Keratinocyte (primary cell): Measurements from ENCODE around the gene TFDP1. TPM values are rescaled to one million over a fixed set of nuclear protein-coding genes. Genes with fewer than 3 reads are reported as not detected.

ENCODE experiments used
- DNase-seq: peaks from one replicate; pipeline ENCODE4 v3.0.0-alpha.2; 2011; ENCODE audit warnings: low read depth, missing footprints, low spot score
- FAIRE-seq: peaks from 2 replicates; lab custom pipeline; 2011; peaks lifted over from hg19 to GRCh38; lab: Jason Lieb, UNC
- H2AFZ ChIP-seq: 2 replicates; pipeline ENCODE4 v1.6.0; 2012; ENCODE audit warnings: low read length, control low read depth, inconsistent platforms; ENCODE audit not compliant: control insufficient read depth
- H3K27ac ChIP-seq: 2 replicates; pipeline ENCODE4 v1.5.1; 2011; ENCODE audit warnings: low read length; ENCODE audit not compliant: control insufficient read depth, insufficient read depth
- H3K27me3 ChIP-seq: 3 replicates; pipeline ENCODE4 v1.6.0; 2011; ENCODE audit warnings: low read length; ENCODE audit not compliant: control insufficient read depth, insufficient read depth; ENCODE audit errors: extremely low read depth
- H3K36me3 ChIP-seq, 2 experiments: 2 replicates in 1 of 2; 3 replicates in 1 of 2; pipeline ENCODE4 v1.5.1; 2011; ENCODE audit warnings: low read length in 2 of 2, mild to moderate bottlenecking in 1 of 2; ENCODE audit not compliant: control insufficient read depth in 2 of 2, insufficient read depth in 2 of 2; ENCODE audit errors: extremely low read depth in 1 of 2
- H3K4me1 ChIP-seq: 3 replicates; pipeline ENCODE4 v1.5.1; 2011; ENCODE audit warnings: low read length; ENCODE audit not compliant: control insufficient read depth, insufficient read depth; ENCODE audit errors: extremely low read depth
- H3K4me2 ChIP-seq: 3 replicates; pipeline ENCODE4 v1.6.0; 2011; ENCODE audit warnings: low read depth, low read length; ENCODE audit not compliant: control insufficient read depth, insufficient read depth; ENCODE audit errors: extremely low read depth
- H3K4me3 ChIP-seq, 3 experiments: fragments of 200-600 bp in 1 of 3; sonication (generic) in 1 of 3; 2 replicates in 2 of 3; 3 replicates in 1 of 3; pipeline ENCODE4 v1.5.1; 2011 to 2016; ENCODE audit warnings: low read length in 3 of 3, mild to moderate bottlenecking in 3 of 3, control low read depth in 2 of 3, inconsistent platforms in 1 of 3, low read depth in 1 of 3, mixed read lengths in 1 of 3, mixed run types in 1 of 3, moderate library complexity in 1 of 3; ENCODE audit not compliant: control insufficient read depth in 2 of 3, insufficient read depth in 2 of 3; ENCODE audit errors: extremely low read depth in 1 of 3
- H3K79me2 ChIP-seq: 2 replicates; pipeline ENCODE4 v1.6.0; 2012; ENCODE audit warnings: low read length; ENCODE audit not compliant: control insufficient read depth, insufficient read depth
- H3K9ac ChIP-seq: 3 replicates; pipeline ENCODE4 v1.6.0; 2011; ENCODE audit warnings: low read length; ENCODE audit not compliant: control insufficient read depth, insufficient read depth; ENCODE audit errors: extremely low read depth
- H3K9me1 ChIP-seq: 3 replicates; pipeline ENCODE4 v1.6.0; 2011; ENCODE audit warnings: low read length; ENCODE audit not compliant: control insufficient read depth, insufficient read depth; ENCODE audit errors: extremely low read depth
- H3K9me3 ChIP-seq: 2 replicates; pipeline ENCODE4 v1.5.1; 2012; ENCODE audit warnings: low read depth, low read length; ENCODE audit not compliant: control insufficient read depth
- H4K20me1 ChIP-seq: 3 replicates; pipeline ENCODE4 v1.6.0; 2011; ENCODE audit warnings: low read length; ENCODE audit not compliant: control insufficient read depth, insufficient read depth; ENCODE audit errors: extremely low read depth
- CTCF ChIP-seq, 3 experiments: IDR thresholded peaks in 1 of 3; conservative IDR thresholded peaks in 1 of 3; optimal IDR thresholded peaks in 1 of 3; 2 replicates in 2 of 3; 3 replicates in 1 of 3; pipeline versions ENCODE3 to v1.5.1; 2011; ENCODE audit warnings: low read length in 3 of 3, mild to moderate bottlenecking in 3 of 3, moderate library complexity in 2 of 3, control low read depth in 1 of 3, inconsistent platforms in 1 of 3; ENCODE audit not compliant: insufficient read depth in 2 of 3; ENCODE audit errors: extremely low read depth in 1 of 3
- EZH2 ChIP-seq: IDR thresholded peaks from one replicate; pipeline ENCODE4 v1.6.1; 2012; ENCODE audit warnings: inconsistent platforms, mild to moderate bottlenecking, low read length, moderate library complexity
- dilution Hi-C: fragments of 300-500 bp; cut with MboI; formaldehyde crosslinking; loops from one replicate; pipeline ENCODE4 v1.7.0; 2020; ENCODE audit warnings: low sequenced_read_pairs; ENCODE audit not compliant: extremely low pct_ligation_motif_present
- polyA plus RNA-seq, 5 experiments: library from polyadenylated mRNA; depleted of rRNA in 3 of 5; stranded (reverse) in 3 of 5; stranded (forward) in 1 of 5; unstranded in 1 of 5; fragments of >200 nt; gene quantifications; 1 replicate in 1 of 5; 2 replicates in 3 of 5; 3 replicates in 1 of 5; pipeline versions ENCODE4 v1.2.1 to v1.2.3, GENCODE V29; 2011 to 2012; ENCODE audit warnings: missing spikeins in 2 of 5, low read depth in 1 of 5, low replicate concordance in 1 of 5

Gene TFDP1
- polyA plus RNA-seq, 1 donor (not counting 4 experiments of a cell fraction or from before 2014, with no cell fraction given) = 105 TPM

- FAIRE-seq (no peak), DNase-seq (no peak)
- peaks cover 24% of the 10 kb centered on the region for H4K20me1 ChIP-seq
- no peaks in the 10 kb centered on the region for H3K27me3 ChIP-seq
- TF ChIP-seq CTCF (optimal IDR thresholded peaks at IDR 0.05 in 1 of 3, IDR thresholded peaks at IDR 0.05 in 1 of 3, conservative IDR thresholded peaks at IDR 0.05 in 1 of 3; ENCODE audit: extremely low read depth in 1 of 3, insufficient read depth in 2 of 3, low read length in 3 of 3) = no peak
- TF ChIP-seq EZH2 = no peak
- no peak overlapping the region for H3K4me2 ChIP-seq
- H3K4me3 ChIP-seq = no peak overlapping the region
- H3K9me3 ChIP-seq = no peaks in the 10 kb centered on the region
- H3K9ac ChIP-seq = no peak overlapping the region
- no peak overlapping the region for H3K27ac ChIP-seq
- no peak overlapping the region for H2AFZ ChIP-seq
- H3K9me1 ChIP-seq = no peaks in the 10 kb centered on the region
- H3K4me1 ChIP-seq = no peaks in the 10 kb centered on the region
- peaks cover 100% of the 10 kb centered on the region for H3K79me2 ChIP-seq
- dilution Hi-C loops = no loop called here
- H3K36me3 ChIP-seq = peaks cover 18 to 31% of the 10 kb centered on the region in 2 experiments
These were observed 18.7 kb downstream of the TFDP1 start for GRCh38 chr13:113603116-113603710.

- no peak overlapping the region for H3K27ac ChIP-seq
- no peak overlapping the region for H3K9ac ChIP-seq
- H3K4me2 ChIP-seq = no peak overlapping the region
- no peaks in the 10 kb centered on the region for H3K9me3 ChIP-seq
- H3K36me3 ChIP-seq = peaks cover 27 to 36% of the 10 kb centered on the region in 2 experiments
- H2AFZ ChIP-seq = no peak overlapping the region
- DNase-seq = no peak
- no peaks in the 10 kb centered on the region for H3K27me3 ChIP-seq
- H3K9me1 ChIP-seq = no peaks in the 10 kb centered on the region
- dilution Hi-C loops = no loop called here
- H4K20me1 ChIP-seq = peaks cover 30% of the 10 kb centered on the region
- H3K4me1 ChIP-seq = no peaks in the 10 kb centered on the region
- TF ChIP-seq EZH2 (no peak), CTCF (optimal IDR thresholded peaks at IDR 0.05 in 1 of 3, IDR thresholded peaks at IDR 0.05 in 1 of 3, conservative IDR thresholded peaks at IDR 0.05 in 1 of 3; ENCODE audit: extremely low read depth in 1 of 3, insufficient read depth in 2 of 3, low read length in 3 of 3) (no peak)
- H3K4me3 ChIP-seq = no peak overlapping the region
- peaks cover 100% of the 10 kb centered on the region for H3K79me2 ChIP-seq
- no peak for FAIRE-seq
These were observed 19.6 kb downstream of the TFDP1 start for GRCh38 chr13:113604186-113604585.
